Liver (tissue), 9 donors: ENCODE measurements around the gene PDZD8. TPM values are rescaled to one million over a fixed set of nuclear protein-coding genes. Genes with fewer than 3 reads are reported as not detected.

Experiments
- DNase-seq: peaks from one replicate; pipeline ENCODE4 v3.0.0-alpha.2; 2017; ENCODE audit warnings: low spot score
- H3K27ac ChIP-seq, 2 donors: one replicate each; pipeline ENCODE4 v1.7.0; 2013; ENCODE audit warnings: inconsistent platforms in 2 of 2, low read length in 2 of 2, control low read depth in 1 of 2, low read depth in 1 of 2, mild to moderate bottlenecking in 1 of 2
- H3K27me3 ChIP-seq, 4 donors: one replicate each; pipeline versions ENCODE4 v1.6.1 to v1.7.0; 2013; ENCODE audit warnings: low read length in 3 of 4, inconsistent platforms in 1 of 4, mild to moderate bottlenecking in 1 of 4, moderate library complexity in 1 of 4; ENCODE audit not compliant: control insufficient read depth in 4 of 4, insufficient read depth in 4 of 4
- H3K36me3 ChIP-seq, 4 donors: one replicate each; pipeline versions ENCODE4 v1.6.1 to v1.7.0; 2013; ENCODE audit warnings: low read length in 3 of 4, mild to moderate bottlenecking in 3 of 4, low read depth in 1 of 4, moderate library complexity in 1 of 4; ENCODE audit not compliant: control insufficient read depth in 4 of 4, insufficient read depth in 3 of 4
- H3K4me1 ChIP-seq, 4 donors: one replicate each; pipeline versions ENCODE4 v1.6.1 to v1.7.0; 2013; ENCODE audit warnings: low read length in 3 of 4, mild to moderate bottlenecking in 3 of 4, moderate library complexity in 1 of 4; ENCODE audit not compliant: control insufficient read depth in 4 of 4, insufficient read depth in 4 of 4
- H3K4me3 ChIP-seq, 3 donors: one replicate each; pipeline versions ENCODE4 v1.6.1 to v1.7.0; 2013; ENCODE audit warnings: low read length in 3 of 3, control low read depth in 1 of 3, low read depth in 1 of 3, mild to moderate bottlenecking in 1 of 3
- H3K9ac ChIP-seq, 2 donors: one replicate each; pipeline ENCODE4 v1.7.0; 2013; ENCODE audit warnings: low read length in 2 of 2, mild to moderate bottlenecking in 2 of 2, moderate library complexity in 2 of 2, control low read depth in 1 of 2, low read depth in 1 of 2
- H3K9me3 ChIP-seq, 4 donors: one replicate each; pipeline versions ENCODE4 v1.6.1 to v1.7.0; 2013; ENCODE audit warnings: low read length in 3 of 4; ENCODE audit not compliant: control insufficient read depth in 4 of 4
- EGR1 ChIP-seq, 2 donors: IDR thresholded peaks; 2 replicates each; pipeline ENCODE4 v1.6.1; 2016 to 2018; ENCODE audit warnings: antibody characterized with exemption in 2 of 2, low read depth in 2 of 2
- FOXA1 ChIP-seq: IDR thresholded peaks from 2 replicates; pipeline ENCODE4 v1.6.1; 2016; ENCODE audit warnings: antibody characterized with exemption
- FOXA2 ChIP-seq: IDR thresholded peaks from 2 replicates; pipeline ENCODE4 v1.6.1; 2016; ENCODE audit warnings: antibody characterized with exemption
- GABPA ChIP-seq, 2 donors: IDR thresholded peaks in 1 of 2; conservative IDR thresholded peaks in 1 of 2; 2 replicates each; pipeline ENCODE4 v1.6.1; 2016; ENCODE audit warnings: antibody characterized with exemption in 2 of 2, mild to moderate bottlenecking in 1 of 2, moderate library complexity in 1 of 2
- HNF4A ChIP-seq, 2 donors: conservative IDR thresholded peaks; 2 replicates each; pipeline ENCODE4 v1.6.1; 2016; ENCODE audit warnings: antibody characterized with exemption in 2 of 2, mild to moderate bottlenecking in 2 of 2
- HNF4G ChIP-seq: IDR thresholded peaks from 2 replicates; pipeline ENCODE4 v1.6.1; 2016; ENCODE audit warnings: antibody characterized with exemption
- JUND ChIP-seq, 2 donors: IDR thresholded peaks; 2 replicates each; pipeline ENCODE4 v1.6.1; 2016; ENCODE audit warnings: antibody characterized with exemption in 2 of 2
- MAX ChIP-seq: IDR thresholded peaks from 2 replicates; pipeline ENCODE4 v1.6.1; 2016; ENCODE audit warnings: antibody characterized with exemption
- NR2F2 ChIP-seq: IDR thresholded peaks from 2 replicates; pipeline ENCODE4 v1.6.1; 2016; ENCODE audit warnings: antibody characterized with exemption
- RAD21 ChIP-seq, 2 donors: IDR thresholded peaks; 2 replicates each; pipeline ENCODE4 v1.6.1; 2016; ENCODE audit warnings: antibody characterized with exemption in 2 of 2, mild to moderate bottlenecking in 2 of 2
- RXRA ChIP-seq, 2 donors: IDR thresholded peaks; 2 replicates each; pipeline ENCODE4 v1.6.1; 2017 to 2018; ENCODE audit warnings: antibody characterized with exemption in 2 of 2, mild to moderate bottlenecking in 1 of 2
- SP1 ChIP-seq: IDR thresholded peaks from 2 replicates; pipeline ENCODE4 v1.6.1; 2018; ENCODE audit warnings: antibody characterized with exemption, mild to moderate bottlenecking
- TAF1 ChIP-seq: conservative IDR thresholded peaks from 2 replicates; pipeline ENCODE4 v1.6.1; 2016; ENCODE audit warnings: antibody characterized with exemption, mild to moderate bottlenecking
- YY1 ChIP-seq: IDR thresholded peaks from 2 replicates; pipeline ENCODE4 v1.6.1; 2016; ENCODE audit warnings: antibody characterized with exemption, mild to moderate bottlenecking
- ZBTB33 ChIP-seq: IDR thresholded peaks from 2 replicates; pipeline ENCODE4 v1.6.1; 2016; ENCODE audit warnings: antibody characterized with exemption
- WGBS: extraction: QIAGEN DNeasy Blood & Tissue Kit; methylation state at CpG from one replicate; pipeline ENCODE4 v1.1.7; 2013; 5-methylcytosine and 5-hydroxymethylcytosine counted together
- polyA plus RNA-seq, 2 donors: library from polyadenylated mRNA; stranded (reverse) in 1 of 2; unstranded in 1 of 2; fragments of 200-250 nt in 1 of 2; fragments of >200 nt in 1 of 2; fragmentation: Nextera tagmentation in 1 of 2; extraction: Ambion mirVana in 1 of 2; gene quantifications; one replicate each; pipeline versions ENCODE4 v1.2.1 to v1.2.3, GENCODE V29; 2013 to 2015
- total RNA-seq, 2 donors: library from RNA; depleted of rRNA; stranded (reverse); fragments of >200 nt; gene quantifications; one replicate each; pipeline ENCODE4 v1.2.3, GENCODE V29; 2014
- TF ChIP-seq, protein P1 (sequence below): IDR thresholded peaks from 2 replicates; pipeline ENCODE4 v1.6.1; 2016; ENCODE audit warnings: antibody characterized with exemption
- TF ChIP-seq, protein P2 (sequence below): IDR thresholded peaks from 2 replicates; pipeline ENCODE4 v1.6.1; 2016; ENCODE audit warnings: antibody characterized with exemption, mild to moderate bottlenecking
- TF ChIP-seq, protein P3 (sequence below): fragments of 150-350 bp; IDR thresholded peaks from 2 replicates; pipeline ENCODE4 v1.5.1; 2017; ENCODE audit warnings: improper control_type of control experiment, low read depth, low read length; ENCODE audit not compliant: missing input control
- donor health status: healthy.
- donor health status: healthy.
- donor health status: healthy.
- donor health status: healthy.
- donor health status: healthy.

PDZD8 gene
- total and polyA plus RNA-seq, 4 donors = 9.3 to 38.9 (median 15.1) TPM

DNA sequence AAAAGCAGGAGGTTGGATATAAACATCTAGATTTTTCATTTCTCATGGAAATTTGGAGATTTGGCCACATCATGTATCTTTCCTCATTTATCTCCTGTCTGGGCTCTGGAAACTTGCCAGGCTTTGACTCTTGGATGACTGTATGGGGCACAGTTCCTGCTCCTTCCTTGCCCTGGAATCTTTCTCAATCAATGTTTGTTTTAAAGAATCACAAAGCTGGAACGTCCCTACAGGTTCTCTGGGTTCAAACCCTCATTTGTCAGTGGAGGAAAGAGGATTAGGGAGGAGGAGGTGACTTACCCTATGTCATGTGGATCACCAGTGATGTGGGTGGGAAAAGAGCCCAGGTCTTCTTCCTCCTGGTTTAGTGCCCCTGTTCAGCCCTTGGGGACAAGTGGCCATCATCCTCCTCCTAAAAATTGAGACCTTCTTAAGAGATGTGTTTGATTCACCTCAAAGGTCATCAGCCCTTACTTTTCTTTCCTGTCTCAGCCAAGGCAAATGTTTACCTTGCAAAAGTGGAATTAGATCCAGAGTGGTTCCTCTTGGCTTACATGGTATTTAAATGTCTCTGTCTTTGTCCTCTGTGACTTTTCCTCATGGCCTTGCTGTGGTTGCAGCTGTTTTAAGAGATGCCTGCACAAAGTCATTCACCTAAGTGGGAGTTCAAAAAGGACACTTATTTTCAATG, 38.8 kb upstream of the PDZD8 start:
- WGBS = 8% methylated on average over 1 of the region's 1 CpG
- H3K9me3 ChIP-seq = no peaks in the 10 kb centered on the region
- no peak overlapping the region for H3K4me3 ChIP-seq
- no peaks in the 10 kb centered on the region for H3K27me3 ChIP-seq
- peaks cover 1 to 32% (median 18%) of the 10 kb centered on the region in 4 donors for H3K4me1 ChIP-seq
- peak overlapping the region; percentile 9 to 49 for H3K27ac ChIP-seq
- no peak for DNase-seq
- H3K36me3 ChIP-seq = no peaks in the 10 kb centered on the region
- H3K9ac ChIP-seq = no peak overlapping the region
- TF ChIP-seq ZBTB33 (no peak), HNF4A (conservative IDR thresholded peaks at IDR 0.05) (peak; percentile 58 to 70), GABPA (IDR thresholded peaks at IDR 0.05 in 1 of 2, conservative IDR thresholded peaks at IDR 0.05 in 1 of 2) (no peak), MAX (peak; percentile 31), FOXA2 (peak; percentile 43), YY1 (no peak), SP1 (peak; percentile 75), JUND (IDR thresholded peaks at IDR 0.05) (peak in 1 of 2 donors; percentile 69), RAD21 (IDR thresholded peaks at IDR 0.05) (peak in 1 of 2 donors; percentile 15), HNF4G (no peak), TAF1 (no peak), RXRA (IDR thresholded peaks at IDR 0.05) (peak; percentile 80 to 84), NR2F2 (no peak), EGR1 (IDR thresholded peaks at IDR 0.05; ENCODE audit: low read depth in 2 of 2) (no peak), FOXA1 (peak; percentile 20)
- TF ChIP-seq, protein P1, sequence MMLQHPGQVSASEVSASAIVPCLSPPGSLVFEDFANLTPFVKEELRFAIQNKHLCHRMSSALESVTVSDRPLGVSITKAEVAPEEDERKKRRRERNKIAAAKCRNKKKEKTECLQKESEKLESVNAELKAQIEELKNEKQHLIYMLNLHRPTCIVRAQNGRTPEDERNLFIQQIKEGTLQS = no peak
- TF ChIP-seq, protein P2, sequence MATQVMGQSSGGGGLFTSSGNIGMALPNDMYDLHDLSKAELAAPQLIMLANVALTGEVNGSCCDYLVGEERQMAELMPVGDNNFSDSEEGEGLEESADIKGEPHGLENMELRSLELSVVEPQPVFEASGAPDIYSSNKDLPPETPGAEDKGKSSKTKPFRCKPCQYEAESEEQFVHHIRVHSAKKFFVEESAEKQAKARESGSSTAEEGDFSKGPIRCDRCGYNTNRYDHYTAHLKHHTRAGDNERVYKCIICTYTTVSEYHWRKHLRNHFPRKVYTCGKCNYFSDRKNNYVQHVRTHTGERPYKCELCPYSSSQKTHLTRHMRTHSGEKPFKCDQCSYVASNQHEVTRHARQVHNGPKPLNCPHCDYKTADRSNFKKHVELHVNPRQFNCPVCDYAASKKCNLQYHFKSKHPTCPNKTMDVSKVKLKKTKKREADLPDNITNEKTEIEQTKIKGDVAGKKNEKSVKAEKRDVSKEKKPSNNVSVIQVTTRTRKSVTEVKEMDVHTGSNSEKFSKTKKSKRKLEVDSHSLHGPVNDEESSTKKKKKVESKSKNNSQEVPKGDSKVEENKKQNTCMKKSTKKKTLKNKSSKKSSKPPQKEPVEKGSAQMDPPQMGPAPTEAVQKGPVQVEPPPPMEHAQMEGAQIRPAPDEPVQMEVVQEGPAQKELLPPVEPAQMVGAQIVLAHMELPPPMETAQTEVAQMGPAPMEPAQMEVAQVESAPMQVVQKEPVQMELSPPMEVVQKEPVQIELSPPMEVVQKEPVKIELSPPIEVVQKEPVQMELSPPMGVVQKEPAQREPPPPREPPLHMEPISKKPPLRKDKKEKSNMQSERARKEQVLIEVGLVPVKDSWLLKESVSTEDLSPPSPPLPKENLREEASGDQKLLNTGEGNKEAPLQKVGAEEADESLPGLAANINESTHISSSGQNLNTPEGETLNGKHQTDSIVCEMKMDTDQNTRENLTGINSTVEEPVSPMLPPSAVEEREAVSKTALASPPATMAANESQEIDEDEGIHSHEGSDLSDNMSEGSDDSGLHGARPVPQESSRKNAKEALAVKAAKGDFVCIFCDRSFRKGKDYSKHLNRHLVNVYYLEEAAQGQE = no peak
- TF ChIP-seq, protein P3, sequence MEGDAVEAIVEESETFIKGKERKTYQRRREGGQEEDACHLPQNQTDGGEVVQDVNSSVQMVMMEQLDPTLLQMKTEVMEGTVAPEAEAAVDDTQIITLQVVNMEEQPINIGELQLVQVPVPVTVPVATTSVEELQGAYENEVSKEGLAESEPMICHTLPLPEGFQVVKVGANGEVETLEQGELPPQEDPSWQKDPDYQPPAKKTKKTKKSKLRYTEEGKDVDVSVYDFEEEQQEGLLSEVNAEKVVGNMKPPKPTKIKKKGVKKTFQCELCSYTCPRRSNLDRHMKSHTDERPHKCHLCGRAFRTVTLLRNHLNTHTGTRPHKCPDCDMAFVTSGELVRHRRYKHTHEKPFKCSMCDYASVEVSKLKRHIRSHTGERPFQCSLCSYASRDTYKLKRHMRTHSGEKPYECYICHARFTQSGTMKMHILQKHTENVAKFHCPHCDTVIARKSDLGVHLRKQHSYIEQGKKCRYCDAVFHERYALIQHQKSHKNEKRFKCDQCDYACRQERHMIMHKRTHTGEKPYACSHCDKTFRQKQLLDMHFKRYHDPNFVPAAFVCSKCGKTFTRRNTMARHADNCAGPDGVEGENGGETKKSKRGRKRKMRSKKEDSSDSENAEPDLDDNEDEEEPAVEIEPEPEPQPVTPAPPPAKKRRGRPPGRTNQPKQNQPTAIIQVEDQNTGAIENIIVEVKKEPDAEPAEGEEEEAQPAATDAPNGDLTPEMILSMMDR = no peak
